Suprapubic skin (tissue), 4 donors: ENCODE measurements around the gene GPD1. TPM values are rescaled to one million over a fixed set of nuclear protein-coding genes. Genes with fewer than 3 reads are reported as not detected.

Source experiments
- DNase-seq, 2 donors: peaks; one replicate each; pipeline ENCODE4 v3.0.0-alpha.2; 2019; ENCODE audit warnings: low spot score in 2 of 2
- H3K27ac ChIP-seq: fragments of 200-600 bp; sonication (generic); one replicate; pipeline ENCODE4 v1.5.1; 2019
- H3K27me3 ChIP-seq: fragments of 200-600 bp; sonication (generic); one replicate; pipeline ENCODE4 v1.5.1; 2019
- H3K36me3 ChIP-seq: fragments of 200-600 bp; sonication (generic); one replicate; pipeline ENCODE4 v1.5.1; 2019
- H3K4me1 ChIP-seq: fragments of 200-600 bp; sonication (generic); one replicate; pipeline ENCODE4 v1.5.1; 2019
- H3K4me3 ChIP-seq: fragments of 200-600 bp; sonication (generic); one replicate; pipeline ENCODE4 v1.5.1; 2019; ENCODE audit warnings: mild to moderate bottlenecking
- H3K9me3 ChIP-seq: fragments of 200-600 bp; sonication (generic); one replicate; pipeline ENCODE4 v1.5.1; 2019
- CTCF ChIP-seq, 2 donors: fragments of 200-600 bp in 1 of 2; fragments of 450-650 bp in 1 of 2; sonication (generic) in 1 of 2; IDR thresholded peaks; one replicate each; pipeline ENCODE4 v1.5.1; 2016 to 2019; ENCODE audit warnings: antibody characterized with exemption in 2 of 2, mild to moderate bottlenecking in 1 of 2, moderate library complexity in 1 of 2
- EP300 ChIP-seq: sonication (generic); formaldehyde crosslinking; IDR thresholded peaks from one replicate; pipeline ENCODE4 v1.6.1; 2017; ENCODE audit warnings: antibody characterized with exemption
- POLR2A ChIP-seq, 2 donors: fragments of 450-650 bp; IDR thresholded peaks; one replicate each; pipeline ENCODE4 v1.6.1; 2017; ENCODE audit warnings: antibody characterized with exemption in 2 of 2, mild to moderate bottlenecking in 2 of 2, moderate library complexity in 2 of 2
- POLR2AphosphoS5 ChIP-seq, 3 donors: sonication (generic); formaldehyde crosslinking; IDR thresholded peaks; one replicate each; pipeline ENCODE4 v1.6.1; 2017; ENCODE audit warnings: antibody characterized with exemption in 3 of 3
- WGBS: methylation state at CpG from one replicate; pipeline ENCODE4 v1.1.5; 2018; 5-methylcytosine and 5-hydroxymethylcytosine counted together
- total RNA-seq, 4 donors: library from RNA; depleted of rRNA; stranded (reverse); fragments of >200 nt; gene quantifications; one replicate each; pipeline ENCODE4 v1.1.0, GENCODE V29; 2016

Gene GPD1
- total RNA-seq, 4 donors from 2014 or later, result 49.5 to 74.5 (median 61.8) TPM

DNA sequence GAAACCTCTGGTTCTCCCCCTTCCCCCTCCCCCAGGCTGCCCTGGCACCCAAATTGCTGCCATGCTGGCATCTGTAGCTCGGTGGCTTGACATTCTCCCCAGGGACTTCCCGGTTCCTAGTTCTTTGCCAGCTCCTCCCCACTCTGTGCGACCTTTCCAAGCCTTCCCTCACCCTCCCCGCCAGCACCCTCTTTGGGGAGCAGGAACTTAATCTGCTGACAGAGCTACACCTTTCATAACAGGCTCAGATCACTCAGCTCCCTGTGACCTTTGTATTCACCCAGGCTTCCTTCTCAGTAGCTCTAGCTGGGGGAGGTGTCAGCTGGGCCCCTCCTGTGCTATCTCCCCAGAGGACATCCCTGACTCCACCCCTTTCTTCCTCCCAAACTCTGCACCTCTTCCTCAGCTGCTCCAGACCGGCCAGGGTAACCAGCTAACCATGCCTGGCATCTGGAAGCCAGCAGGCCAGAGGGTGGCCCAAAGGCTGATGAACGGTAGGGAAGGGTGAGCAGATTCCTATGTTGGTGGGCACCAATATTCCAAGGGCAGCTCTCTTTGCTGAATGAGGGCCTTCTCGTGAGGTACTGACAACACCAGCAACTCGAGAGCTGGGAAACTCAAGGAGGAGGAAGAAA lies 6.4 kb downstream of the GPD1 start:
- no peaks in the 10 kb centered on the region for H3K27me3 ChIP-seq
- 34% methylated on average over 8 of the region's 8 CpGs for WGBS
- H3K27ac ChIP-seq, result peak overlapping the region; percentile 80
- DNase-seq, result no peak
- no peaks in the 10 kb centered on the region for H3K9me3 ChIP-seq
- H3K4me1 ChIP-seq, result peaks cover 42% of the 10 kb centered on the region
- H3K4me3 ChIP-seq, result no peak overlapping the region
- TF ChIP-seq POLR2A (IDR thresholded peaks at IDR 0.05), result no peak
- no peak for TF ChIP-seq CTCF (IDR thresholded peaks at IDR 0.05)
- TF ChIP-seq POLR2AphosphoS5 (IDR thresholded peaks at IDR 0.05), result no peak
- no peak for TF ChIP-seq EP300
- H3K36me3 ChIP-seq, result no peaks in the 10 kb centered on the region

- Histone ChIP-seq H3K4me1 (peaks cover 47% of the 10 kb centered on the region), H3K4me3 (peak overlapping the region; percentile 16), H3K27ac (peak overlapping the region; percentile 80), H3K36me3 (no peaks in the 10 kb centered on the region), H3K27me3 (no peaks in the 10 kb centered on the region), H3K9me3 (no peaks in the 10 kb centered on the region)
- no peak for DNase-seq
- TF ChIP-seq POLR2A (IDR thresholded peaks at IDR 0.05), result no peak
- TF ChIP-seq CTCF (IDR thresholded peaks at IDR 0.05), result no peak
- TF ChIP-seq EP300, result no peak
- TF ChIP-seq POLR2AphosphoS5 (IDR thresholded peaks at IDR 0.05), result no peak
- 9% methylated on average over 1 of the region's 7 CpGs for WGBS
These were observed 7.0 kb downstream of the GPD1 start for GRCh38 chr12:50110762-50111351.

- peaks cover 49% of the 10 kb centered on the region for H3K4me1 ChIP-seq
- H3K27me3 ChIP-seq, result no peaks in the 10 kb centered on the region
- H3K9me3 ChIP-seq, result no peaks in the 10 kb centered on the region
- no peak for TF ChIP-seq POLR2A (IDR thresholded peaks at IDR 0.05)
- TF ChIP-seq EP300, result no peak
- TF ChIP-seq CTCF (IDR thresholded peaks at IDR 0.05), result peak in 1 of 2 donors; percentile 76
- TF ChIP-seq POLR2AphosphoS5 (IDR thresholded peaks at IDR 0.05), result no peak
- peak overlapping the region; percentile 80 for H3K27ac ChIP-seq
- peak overlapping the region; percentile 16 for H3K4me3 ChIP-seq
- H3K36me3 ChIP-seq, result peaks cover 3% of the 10 kb centered on the region
- DNase-seq, result no peak
- 14% methylated on average over 7 of the region's 19 CpGs for WGBS
These were observed 7.5 kb downstream of the GPD1 start for GRCh38 chr12:50111395-50111692.

DNA sequence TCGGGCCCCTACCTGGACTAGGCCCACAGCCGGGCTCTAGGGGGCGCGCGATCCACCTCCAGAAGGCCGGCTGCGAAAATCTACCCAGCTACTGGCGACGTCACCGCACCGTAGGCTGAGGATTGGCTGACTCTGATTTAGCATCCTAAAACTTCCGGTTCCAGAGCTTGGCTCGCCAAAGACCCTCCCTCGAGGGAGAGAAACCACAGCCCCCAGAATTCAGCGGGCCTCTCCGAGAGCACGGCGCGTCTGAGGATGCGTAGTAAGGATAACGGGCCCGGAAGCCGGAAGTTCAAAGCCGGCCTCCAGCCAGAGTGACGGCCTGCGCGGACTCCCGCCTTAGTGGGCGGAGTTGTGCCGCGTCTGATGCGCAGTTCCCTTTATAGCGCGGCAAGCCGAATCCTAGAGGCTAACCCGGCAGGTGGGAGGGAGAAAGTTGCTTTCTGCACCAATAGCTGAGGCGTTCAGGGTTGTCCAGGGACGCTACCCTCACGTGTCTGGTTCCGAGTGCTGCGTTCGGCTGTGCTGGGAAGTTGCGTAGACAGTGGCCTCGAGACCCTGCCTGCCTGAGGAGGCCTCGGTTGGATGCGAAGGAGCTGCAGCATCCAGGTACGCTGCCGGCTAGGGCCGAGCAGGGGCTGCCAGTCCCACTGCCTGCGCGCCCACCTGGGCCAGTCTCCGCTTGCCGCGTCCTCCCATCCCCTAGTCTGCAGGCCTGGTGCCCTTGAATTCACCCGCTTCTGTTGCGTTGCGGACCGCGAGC lies 8.1 kb downstream of the GPD1 start, which contains the start of gene COX14:
Gene COX14 (plus strand): TSS at position 544 of the 763 bp plus-strand sequence. CDS start 7,808 bp downstream, outside the sequence.
- TF ChIP-seq EP300 (no peak), CTCF (IDR thresholded peaks at IDR 0.05) (peak in 1 of 2 donors; percentile 98), POLR2A (IDR thresholded peaks at IDR 0.05) (peak; percentile 93 to 96), POLR2AphosphoS5 (IDR thresholded peaks at IDR 0.05) (peak; percentile 84 to 94 (median 88))
- Histone ChIP-seq H3K27ac (peak within 1 kb of the TSS; percentile 96), H3K4me1 (peaks cover 53% of the 10 kb centered on the region), H3K4me3 (peak within 1 kb of the TSS; percentile 77), H3K27me3 (no peaks in the 10 kb centered on the region), H3K9me3 (no peaks in the 10 kb centered on the region), H3K36me3 (peaks cover 6% of the 10 kb centered on the region)
- WGBS, result under 1% methylated on average over 43 of the region's 59 CpGs
- DNase-seq, result peak; percentile 99
